ENCODE results near the gene PDZK1. TPM values are rescaled to one million over a fixed set of nuclear protein-coding genes. Genes with fewer than 3 reads are reported as not detected.
"Not testable (repeated sequence)": the region's sequence is repeated elsewhere in the genome, so short reads cannot be mapped to it uniquely, and the experiment has no call there.

The PDZK1 gene
- total RNA-seq, 1 donor, result 0.54 TPM

DNA sequence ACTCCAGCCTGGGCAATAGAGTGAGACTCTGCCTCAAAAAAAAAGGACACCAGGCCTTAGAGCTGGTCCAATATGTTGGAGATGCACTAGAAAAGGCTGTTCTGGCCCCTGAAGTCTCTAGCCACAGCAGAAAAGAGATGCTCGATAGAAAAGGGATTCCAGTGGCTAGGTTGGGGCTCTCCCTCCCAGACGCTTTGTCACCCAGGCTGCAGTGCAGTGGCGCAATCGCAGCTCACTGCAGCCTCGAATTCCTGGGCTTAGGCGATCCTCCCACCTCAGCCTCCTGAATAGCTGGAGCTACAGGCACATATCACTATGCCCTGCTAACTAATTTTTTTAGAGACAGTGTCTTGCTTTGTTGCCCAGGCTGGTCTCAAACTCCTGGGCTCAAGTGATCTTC, 18.2 kb downstream of the PDZK1 start:
- TF ChIP-seq, protein P1, sequence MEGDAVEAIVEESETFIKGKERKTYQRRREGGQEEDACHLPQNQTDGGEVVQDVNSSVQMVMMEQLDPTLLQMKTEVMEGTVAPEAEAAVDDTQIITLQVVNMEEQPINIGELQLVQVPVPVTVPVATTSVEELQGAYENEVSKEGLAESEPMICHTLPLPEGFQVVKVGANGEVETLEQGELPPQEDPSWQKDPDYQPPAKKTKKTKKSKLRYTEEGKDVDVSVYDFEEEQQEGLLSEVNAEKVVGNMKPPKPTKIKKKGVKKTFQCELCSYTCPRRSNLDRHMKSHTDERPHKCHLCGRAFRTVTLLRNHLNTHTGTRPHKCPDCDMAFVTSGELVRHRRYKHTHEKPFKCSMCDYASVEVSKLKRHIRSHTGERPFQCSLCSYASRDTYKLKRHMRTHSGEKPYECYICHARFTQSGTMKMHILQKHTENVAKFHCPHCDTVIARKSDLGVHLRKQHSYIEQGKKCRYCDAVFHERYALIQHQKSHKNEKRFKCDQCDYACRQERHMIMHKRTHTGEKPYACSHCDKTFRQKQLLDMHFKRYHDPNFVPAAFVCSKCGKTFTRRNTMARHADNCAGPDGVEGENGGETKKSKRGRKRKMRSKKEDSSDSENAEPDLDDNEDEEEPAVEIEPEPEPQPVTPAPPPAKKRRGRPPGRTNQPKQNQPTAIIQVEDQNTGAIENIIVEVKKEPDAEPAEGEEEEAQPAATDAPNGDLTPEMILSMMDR (IDR thresholded peaks at IDR 0.05; ENCODE audit: insufficient read depth, low read length), result no peak
- no peak overlapping the region for H3K4me3 ChIP-seq (ENCODE audit: low read depth, low read length)
- no peak for DNase-seq (ENCODE audit: low read depth)

DNA sequence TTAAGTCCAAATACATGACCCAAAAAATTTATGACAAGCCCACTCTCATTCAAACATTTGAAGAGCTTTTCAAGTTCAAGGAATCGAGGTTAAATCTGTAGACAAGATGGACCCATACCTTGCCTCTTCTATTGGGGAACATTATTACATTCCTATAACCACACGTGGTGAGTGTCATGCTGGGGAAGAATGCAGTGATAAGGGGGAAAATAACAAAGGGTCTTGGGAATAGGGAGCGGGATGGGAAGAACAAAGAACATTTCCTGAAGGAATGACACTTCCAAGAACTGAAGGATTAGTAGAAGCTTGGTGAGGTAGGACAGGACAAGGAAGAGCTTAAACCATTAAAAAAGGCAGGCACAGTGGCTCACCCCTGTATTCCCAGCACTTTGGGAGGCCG, 18.8 kb downstream of the PDZK1 start:
- TF ChIP-seq, protein P1 (IDR thresholded peaks at IDR 0.05; ENCODE audit: insufficient read depth, low read length), result no peak
- H3K4me3 ChIP-seq (ENCODE audit: low read depth, low read length), result no peak overlapping the region
- no peak for DNase-seq (ENCODE audit: low read depth)

DNA sequence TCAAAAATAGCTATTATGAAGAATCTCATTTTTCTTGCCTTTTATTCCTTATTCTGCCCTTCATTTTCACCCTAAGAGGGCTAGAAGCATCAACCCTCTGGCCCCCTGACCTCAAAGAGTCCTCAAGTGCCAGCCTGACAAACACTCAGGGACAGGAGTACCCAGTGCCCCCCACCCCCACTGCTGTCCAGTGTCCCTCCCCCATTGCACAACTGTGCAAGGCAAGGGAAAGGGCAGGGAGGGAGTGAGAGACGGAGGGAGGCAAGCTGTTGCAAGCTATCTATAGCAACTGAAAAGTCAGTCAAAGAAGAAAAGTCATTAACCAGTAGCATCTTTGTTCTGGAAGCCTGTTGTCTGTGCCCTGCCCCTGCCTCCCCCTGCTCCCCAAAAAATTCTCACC, 21.1 kb downstream of the PDZK1 start:
- DNase-seq (ENCODE audit: low read depth); H3K4me3 ChIP-seq (ENCODE audit: low read depth, low read length): not testable (repeated sequence)

DNA sequence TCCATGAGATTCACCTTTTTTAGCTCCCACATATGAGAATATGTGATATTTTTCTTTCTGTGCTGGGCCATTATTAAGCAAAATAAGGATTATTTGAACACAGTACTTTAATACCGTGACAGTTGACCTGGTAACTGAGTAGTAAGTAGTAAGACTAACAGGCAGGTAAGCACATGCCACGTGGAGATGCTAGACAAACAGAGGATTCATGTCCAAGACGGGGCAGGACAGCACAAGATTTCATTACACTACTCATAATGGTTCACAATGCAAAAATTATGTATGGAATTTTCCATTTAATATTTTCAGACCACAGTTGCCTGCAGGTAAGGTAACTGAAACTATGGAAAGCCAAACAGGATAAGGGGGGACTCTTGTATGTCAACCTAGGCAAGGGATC, 22.3 kb downstream of the PDZK1 start:
- DNase-seq (ENCODE audit: low read depth), result not testable (repeated sequence)

DNA sequence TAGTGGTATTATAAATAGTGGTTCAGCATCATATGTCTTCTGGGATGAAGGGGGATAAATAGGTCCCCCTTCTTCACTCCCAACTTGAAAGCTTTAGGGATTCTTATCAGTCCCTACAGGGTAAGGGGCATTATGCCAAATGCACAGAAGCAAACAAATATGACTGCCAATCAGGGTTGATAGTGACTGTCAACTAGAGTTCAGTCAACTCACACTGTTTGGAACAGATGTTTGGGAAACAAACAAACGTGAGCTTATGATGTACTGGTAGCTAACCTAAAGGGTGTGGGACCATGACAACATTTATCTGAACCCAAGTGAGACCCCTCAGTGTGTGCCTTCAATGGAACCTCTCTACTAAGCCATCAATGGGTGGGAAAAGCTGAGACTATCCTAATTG, 34.0 kb downstream of the PDZK1 start:
- not testable (repeated sequence) for DNase-seq (ENCODE audit: low read depth); H3K4me3 ChIP-seq (ENCODE audit: low read depth, low read length)

More for the DNA sequence above, 22.3 kb downstream of the PDZK1 start:
- not testable (repeated sequence) for H3K4me3 ChIP-seq (ENCODE audit: low read depth, low read length)

DNA sequence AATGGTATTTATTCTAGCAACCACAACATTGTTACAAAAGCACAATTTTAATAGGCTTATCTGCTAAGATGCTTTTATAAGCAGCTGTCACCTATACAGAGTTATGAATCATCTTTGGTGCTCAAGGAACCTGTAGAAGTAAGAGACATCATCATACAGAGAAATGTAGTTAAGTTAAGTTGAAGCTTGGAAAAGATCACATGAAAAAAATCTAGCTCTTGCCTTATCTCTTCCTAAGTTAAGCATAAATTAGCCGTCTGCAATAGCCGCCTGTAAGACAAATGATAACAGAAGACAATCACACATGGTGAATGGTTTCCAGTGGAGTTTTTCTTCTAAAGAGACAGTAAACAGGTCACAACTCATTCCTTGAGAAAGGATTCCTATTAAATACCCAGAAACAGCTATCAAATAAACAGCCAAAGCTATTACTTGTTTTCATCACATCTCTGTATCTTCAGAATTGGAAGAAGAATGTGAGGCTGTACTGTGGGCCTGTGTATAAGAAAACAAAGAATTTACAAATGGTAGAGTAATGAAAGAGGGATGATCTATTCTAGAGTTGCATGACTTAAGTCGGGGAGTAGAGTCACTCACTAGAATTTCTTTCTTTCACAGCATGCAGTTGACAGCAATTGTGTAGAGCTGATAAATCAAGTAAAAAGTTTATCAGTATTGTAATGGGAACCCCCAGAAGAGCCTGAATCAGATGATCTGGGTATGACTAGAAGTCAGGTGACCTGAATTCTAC, 36.0 kb downstream of the PDZK1 start:
- not testable (repeated sequence) for H3K4me3 ChIP-seq (ENCODE audit: low read depth, low read length); DNase-seq (ENCODE audit: low read depth)

DNA sequence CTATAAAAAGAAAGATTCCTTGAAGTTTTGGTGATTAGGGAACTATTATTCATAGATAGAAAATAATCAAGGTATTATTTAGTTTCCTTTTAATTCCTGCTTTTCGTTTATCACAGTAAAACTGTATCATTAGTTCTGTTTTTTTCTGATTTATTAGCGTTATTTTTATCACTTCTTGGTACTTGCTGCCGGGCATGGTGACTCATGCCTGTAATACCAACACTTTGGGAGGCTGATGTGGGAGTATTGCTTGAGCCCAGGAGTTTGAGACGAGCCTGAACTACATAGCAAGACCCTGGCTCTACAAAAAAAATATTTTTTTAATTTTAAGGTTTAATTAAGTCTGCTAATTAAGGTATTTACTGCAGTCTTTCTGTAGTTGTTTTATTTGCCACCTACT, 42.2 kb downstream of the PDZK1 start:
- H3K4me3 ChIP-seq (ENCODE audit: low read depth, low read length); DNase-seq (ENCODE audit: low read depth): not testable (repeated sequence)

DNA sequence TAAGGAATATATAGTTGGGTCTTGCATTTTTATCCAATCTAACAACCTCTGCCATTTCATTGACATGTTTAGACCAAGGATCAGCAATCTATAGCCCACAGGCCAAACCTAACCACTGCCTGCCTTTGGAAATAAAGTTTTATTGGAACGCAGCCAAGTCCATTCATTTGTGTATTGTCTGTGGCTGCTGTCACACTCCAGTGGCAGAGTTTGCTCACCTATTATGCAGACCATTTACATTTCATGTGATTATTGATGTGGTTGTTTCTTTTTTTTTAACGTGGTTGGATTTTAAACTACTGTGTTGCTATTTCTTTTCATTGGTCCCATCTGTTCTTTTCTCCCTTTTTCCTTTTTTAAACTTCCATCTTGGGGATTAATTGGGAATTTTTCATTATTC, 44.7 kb downstream of the PDZK1 start:
- H3K4me3 ChIP-seq (ENCODE audit: low read depth, low read length), result not testable (repeated sequence)

DNA sequence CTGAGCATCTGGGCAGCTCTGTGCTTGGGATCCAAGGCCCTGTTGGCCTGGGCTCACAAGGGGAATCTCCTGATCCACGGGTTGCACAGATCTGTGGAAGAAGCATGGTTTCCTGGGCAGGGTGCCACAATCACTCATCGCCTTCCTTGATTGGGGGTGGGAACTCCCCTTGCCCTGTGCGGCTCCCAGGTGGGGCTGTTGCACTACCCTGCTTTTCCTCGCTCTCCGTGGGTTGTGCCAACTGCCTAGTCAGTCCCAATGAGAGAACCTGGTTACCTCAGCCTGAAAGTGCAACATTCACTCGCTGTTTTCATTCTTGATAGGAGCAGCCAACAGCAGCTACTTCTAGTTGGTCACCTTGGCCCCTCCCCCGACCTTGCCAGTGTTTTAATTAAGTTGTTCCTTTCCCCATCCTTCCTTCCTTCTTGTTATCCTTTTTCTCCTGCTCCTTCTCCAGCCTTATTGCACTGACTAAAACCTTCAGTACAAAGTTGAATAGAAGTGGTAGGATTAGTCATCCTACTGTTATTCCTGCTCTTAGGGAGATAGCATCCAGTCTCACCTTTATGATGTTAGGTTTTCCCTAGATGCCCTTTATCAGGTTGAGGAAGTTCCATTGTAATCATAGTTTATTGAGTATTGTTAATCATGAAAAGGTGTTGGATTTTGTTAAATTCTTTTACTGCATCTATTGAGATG, 50.8 kb downstream of the PDZK1 start:
- not testable (repeated sequence) for H3K4me3 ChIP-seq (ENCODE audit: low read depth, low read length); DNase-seq (ENCODE audit: low read depth)

More for the DNA sequence above, 44.7 kb downstream of the PDZK1 start:
- not testable (repeated sequence) for DNase-seq (ENCODE audit: low read depth)

DNA sequence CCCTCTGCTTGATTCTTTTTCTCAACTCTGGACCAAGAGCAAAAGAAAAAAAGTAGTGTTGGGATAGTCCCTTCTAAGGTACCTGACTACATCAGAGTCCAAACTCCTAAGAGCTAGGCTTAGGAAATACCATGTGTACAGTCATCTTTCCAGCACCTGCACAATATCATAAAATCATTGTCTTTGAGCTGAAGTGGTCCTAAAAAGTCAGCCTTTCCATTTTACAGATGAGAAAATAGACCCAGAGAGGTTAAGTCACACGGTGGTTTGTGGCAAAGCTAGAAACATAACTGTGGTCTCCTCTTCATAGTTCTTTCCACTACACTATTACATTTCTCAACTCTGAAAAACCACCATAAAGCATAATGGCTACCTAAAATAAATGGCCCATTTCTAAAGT, 63.2 kb downstream of the PDZK1 start:
- H3K4me3 ChIP-seq (ENCODE audit: low read depth, low read length); DNase-seq (ENCODE audit: low read depth): not testable (repeated sequence)

DNA sequence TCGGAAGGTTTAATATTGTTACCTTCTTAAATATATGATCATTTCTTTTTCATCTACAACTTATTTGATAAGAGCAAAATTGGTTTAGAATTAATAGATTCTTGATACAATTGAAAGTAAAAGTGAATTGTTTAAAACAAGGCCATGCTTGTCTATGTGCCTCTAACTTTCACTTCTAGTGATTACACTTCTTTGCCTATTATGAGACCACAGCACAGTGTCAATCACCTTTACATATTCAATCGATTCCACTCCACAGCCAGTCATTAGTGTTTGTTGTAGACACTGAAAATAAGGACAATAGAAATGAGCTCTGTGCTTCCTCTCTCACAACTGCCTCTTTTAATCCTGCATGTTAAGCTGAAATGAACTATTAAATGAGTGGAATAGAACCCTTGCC, 65.3 kb downstream of the PDZK1 start:
- not testable (repeated sequence) for DNase-seq (ENCODE audit: low read depth)

DNA sequence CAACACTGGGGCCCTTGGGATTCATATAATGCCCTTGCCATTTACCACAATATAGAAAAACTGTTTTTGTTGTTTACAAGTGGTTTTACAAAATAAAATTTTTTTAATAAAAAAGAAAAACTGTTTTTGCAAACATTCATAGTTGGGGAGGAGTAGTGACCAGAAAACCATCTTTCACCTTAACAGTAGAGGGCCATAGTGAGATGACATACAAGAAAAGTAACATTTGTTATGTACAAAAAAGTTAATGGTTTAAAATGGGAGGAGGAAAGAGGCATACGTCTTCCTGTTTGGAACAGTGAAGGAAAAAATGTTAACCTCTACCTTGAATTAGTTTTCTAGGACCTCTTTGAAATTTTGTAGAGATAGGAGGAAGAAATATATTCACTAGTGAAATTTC, 70.9 kb downstream of the PDZK1 start:
- not testable (repeated sequence) for DNase-seq (ENCODE audit: low read depth); H3K4me3 ChIP-seq (ENCODE audit: low read depth, low read length)

More for the DNA sequence above, 65.3 kb downstream of the PDZK1 start:
- not testable (repeated sequence) for H3K4me3 ChIP-seq (ENCODE audit: low read depth, low read length)

DNA sequence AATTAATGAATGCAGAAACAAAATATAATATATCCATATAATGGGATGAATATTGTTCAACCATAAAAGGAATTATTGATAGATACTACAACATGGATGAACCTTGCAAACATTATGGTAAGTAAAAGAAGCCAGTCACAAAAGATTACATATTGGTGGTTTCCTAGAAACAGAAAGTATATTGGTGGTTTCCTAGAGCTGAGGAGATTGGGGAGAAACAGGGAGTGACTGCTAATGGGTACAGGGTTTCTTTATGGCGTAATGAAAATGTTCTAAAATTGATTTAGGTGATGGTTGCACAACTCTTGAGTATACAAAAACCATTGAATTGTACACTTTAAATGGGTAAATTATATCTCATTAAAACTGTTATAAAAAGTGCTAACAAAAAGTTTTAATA, 85.0 kb downstream of the PDZK1 start:
- not testable (repeated sequence) for H3K4me3 ChIP-seq (ENCODE audit: low read depth, low read length); DNase-seq (ENCODE audit: low read depth)
